ENCODE results near the gene INSYN2B. TPM values are rescaled to one million over a fixed set of nuclear protein-coding genes. Genes with fewer than 3 reads are reported as not detected.
"Not testable (repeated sequence)": the region's sequence is repeated elsewhere in the genome, so short reads cannot be mapped to it uniquely, and the experiment has no call there.

INSYN2B gene
- polyA plus RNA-seq, 1 experiment = 2.0 TPM

DNA sequence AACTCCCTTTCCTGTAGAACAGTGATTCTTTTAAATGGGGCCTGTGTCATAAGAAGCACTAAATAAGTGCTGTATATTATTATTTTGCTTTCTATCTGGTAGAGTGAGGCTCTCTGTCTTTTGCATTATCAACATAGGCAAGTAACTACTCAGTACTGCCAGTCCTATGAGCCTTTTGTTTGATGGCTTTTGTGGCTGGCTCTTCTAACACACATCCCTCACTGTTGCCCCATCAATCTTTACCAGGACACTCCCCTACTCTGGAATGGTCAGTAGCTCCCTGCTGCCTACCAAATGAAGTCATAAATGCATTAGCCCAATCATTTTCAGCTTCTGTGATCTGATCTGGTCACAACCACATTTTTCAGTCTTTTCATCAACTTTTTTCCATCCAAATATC is 137.6 kb downstream of the INSYN2B start:
- CTCF ChIA-PET = no interaction called here
- Histone ChIP-seq H3K4me3 (ENCODE audit: low read depth, low read length) (no peak overlapping the region), H3K27me3 (ENCODE audit: control insufficient read depth, insufficient read depth, low read length) (no peaks in the 10 kb centered on the region), H3K36me3 (ENCODE audit: control insufficient read depth, insufficient read depth, low read length) (no peaks in the 10 kb centered on the region)
- DNase-seq (ENCODE audit: low read depth) = no peak
- TF ChIP-seq, protein P1, sequence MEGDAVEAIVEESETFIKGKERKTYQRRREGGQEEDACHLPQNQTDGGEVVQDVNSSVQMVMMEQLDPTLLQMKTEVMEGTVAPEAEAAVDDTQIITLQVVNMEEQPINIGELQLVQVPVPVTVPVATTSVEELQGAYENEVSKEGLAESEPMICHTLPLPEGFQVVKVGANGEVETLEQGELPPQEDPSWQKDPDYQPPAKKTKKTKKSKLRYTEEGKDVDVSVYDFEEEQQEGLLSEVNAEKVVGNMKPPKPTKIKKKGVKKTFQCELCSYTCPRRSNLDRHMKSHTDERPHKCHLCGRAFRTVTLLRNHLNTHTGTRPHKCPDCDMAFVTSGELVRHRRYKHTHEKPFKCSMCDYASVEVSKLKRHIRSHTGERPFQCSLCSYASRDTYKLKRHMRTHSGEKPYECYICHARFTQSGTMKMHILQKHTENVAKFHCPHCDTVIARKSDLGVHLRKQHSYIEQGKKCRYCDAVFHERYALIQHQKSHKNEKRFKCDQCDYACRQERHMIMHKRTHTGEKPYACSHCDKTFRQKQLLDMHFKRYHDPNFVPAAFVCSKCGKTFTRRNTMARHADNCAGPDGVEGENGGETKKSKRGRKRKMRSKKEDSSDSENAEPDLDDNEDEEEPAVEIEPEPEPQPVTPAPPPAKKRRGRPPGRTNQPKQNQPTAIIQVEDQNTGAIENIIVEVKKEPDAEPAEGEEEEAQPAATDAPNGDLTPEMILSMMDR (IDR thresholded peaks at IDR 0.05; ENCODE audit: insufficient read depth, low read depth, low read length) = no peak
- POLR2A ChIA-PET = no interaction called here

DNA sequence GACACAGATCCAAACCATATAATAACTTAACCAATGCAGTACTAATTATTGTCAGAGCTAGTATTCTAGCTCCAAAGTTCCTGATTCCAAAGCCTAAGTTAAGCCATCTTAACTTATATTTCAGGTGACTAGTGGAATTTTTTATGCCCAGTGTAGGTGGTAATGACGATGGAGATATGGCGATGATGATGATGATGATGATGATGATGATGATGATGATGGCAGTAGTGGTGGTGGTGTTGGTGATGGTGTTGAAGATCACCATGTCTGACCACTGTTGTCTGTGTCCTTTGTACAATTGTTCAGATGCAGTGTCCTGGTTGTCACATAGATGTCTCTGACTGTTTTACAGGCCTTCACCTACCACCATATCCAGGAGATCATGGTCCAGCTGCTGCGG is 139.9 kb downstream of the INSYN2B start:
- POLR2A ChIA-PET = no interaction called here
- Histone ChIP-seq H3K27me3 (ENCODE audit: control insufficient read depth, insufficient read depth, low read length) (no peaks in the 10 kb centered on the region), H3K36me3 (ENCODE audit: control insufficient read depth, insufficient read depth, low read length) (no peaks in the 10 kb centered on the region), H3K4me3 (ENCODE audit: low read depth, low read length) (no peak overlapping the region)
- no peak for DNase-seq (ENCODE audit: low read depth)
- TF ChIP-seq, protein P1 (IDR thresholded peaks at IDR 0.05; ENCODE audit: insufficient read depth, low read depth, low read length) = no peak
- CTCF ChIA-PET = interaction anchor here (2.3 kb wide), 1 partner anchor 139 kb away, joined by 6 read pairs; no protein-coding TSS in a partner anchor

DNA sequence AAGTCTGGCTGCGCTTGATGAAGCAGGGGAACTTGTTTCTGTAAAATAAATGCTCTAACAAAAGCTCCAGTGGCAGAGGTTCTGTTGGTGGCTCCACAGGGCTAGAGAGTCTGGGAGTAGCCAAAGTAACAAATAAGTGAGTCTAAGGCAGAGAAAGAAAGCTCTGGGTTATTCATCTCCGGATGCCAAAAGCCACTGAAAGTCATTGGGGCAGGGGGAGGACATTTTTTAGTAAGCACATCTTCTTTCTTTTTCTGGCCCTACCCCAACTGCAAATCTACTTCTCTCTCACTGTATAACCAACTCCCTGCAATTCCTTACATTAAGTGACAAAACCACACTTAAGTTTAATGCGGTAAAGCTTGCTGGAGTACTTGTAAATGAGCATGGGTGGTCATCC is 141.6 kb downstream of the INSYN2B start:
- TF ChIP-seq, protein P1 (IDR thresholded peaks at IDR 0.05; ENCODE audit: insufficient read depth, low read depth, low read length) = no peak
- no peak overlapping the region for H3K4me3 ChIP-seq (ENCODE audit: low read depth, low read length)
- CTCF ChIA-PET = interaction anchor here (2.3 kb wide), 1 partner anchor 137 kb away, joined by 6 read pairs; no protein-coding TSS in a partner anchor
- no peaks in the 10 kb centered on the region for H3K36me3 ChIP-seq (ENCODE audit: control insufficient read depth, insufficient read depth, low read length)
- POLR2A ChIA-PET = no interaction called here
- no peak for DNase-seq (ENCODE audit: low read depth)
- H3K27me3 ChIP-seq (ENCODE audit: control insufficient read depth, insufficient read depth, low read length) = no peaks in the 10 kb centered on the region

DNA sequence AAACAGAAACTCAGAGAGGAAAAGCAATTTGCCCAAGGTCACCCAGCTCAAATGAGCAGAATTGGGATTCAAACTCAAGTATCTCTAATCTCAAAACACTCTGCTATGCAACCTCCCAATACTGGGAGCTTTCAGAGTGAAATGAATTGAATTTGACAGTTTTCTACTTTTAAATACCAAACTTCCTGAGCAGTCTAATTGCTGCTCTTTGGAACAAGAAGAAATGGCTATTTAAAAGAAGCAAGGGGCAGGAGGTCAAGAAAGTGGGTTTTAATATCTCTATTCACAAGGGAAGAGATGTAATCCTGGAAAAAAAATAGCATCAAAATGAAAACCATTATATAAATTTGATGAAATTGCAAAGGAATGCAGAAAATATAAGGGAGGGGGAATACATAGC is 142.6 kb downstream of the INSYN2B start:
- DNase-seq (ENCODE audit: low read depth) = no peak
- Histone ChIP-seq H3K36me3 (ENCODE audit: control insufficient read depth, insufficient read depth, low read length) (no peaks in the 10 kb centered on the region), H3K4me3 (ENCODE audit: low read depth, low read length) (no peak overlapping the region), H3K27me3 (ENCODE audit: control insufficient read depth, insufficient read depth, low read length) (no peaks in the 10 kb centered on the region)
- ChIA-PET POLR2A (no interaction called here), CTCF (interaction anchor here (0.6 kb wide), 1 partner anchor 9 kb away, joined by 3 read pairs; no protein-coding TSS in a partner anchor)
- TF ChIP-seq, protein P1 (IDR thresholded peaks at IDR 0.05; ENCODE audit: insufficient read depth, low read depth, low read length) = no peak

DNA sequence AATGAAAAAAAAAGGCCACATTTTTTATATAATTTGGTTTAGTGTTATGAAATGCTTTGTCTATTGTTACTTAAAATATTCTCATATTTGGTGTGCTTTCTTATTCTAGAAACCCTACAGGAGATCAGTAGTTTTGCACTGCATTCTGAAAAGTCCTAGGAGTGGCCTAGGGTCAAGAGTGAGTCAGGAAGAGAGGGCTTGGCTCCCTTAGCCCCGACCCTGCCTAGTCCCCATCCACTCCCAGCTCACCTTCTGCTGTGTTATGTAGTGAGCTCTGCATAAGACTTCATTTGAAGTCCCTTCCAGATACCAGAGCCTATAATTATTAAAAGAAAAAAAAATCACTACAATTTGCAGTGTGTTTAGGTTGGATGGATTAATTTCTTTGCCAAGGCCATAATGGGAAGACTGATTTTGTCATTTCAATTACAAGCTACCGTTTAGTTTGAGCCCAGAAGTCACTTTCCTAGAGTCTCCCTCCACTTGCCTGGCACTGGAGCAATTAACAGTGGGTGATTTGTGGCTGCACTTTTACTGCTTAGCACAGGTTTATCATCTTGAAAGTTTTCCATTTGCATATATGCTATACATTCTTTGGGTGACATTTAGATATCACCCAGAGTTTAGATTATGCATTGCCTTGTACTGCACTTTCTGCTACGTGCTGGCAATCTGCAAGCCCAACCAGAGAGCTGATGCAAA is 143.3 kb downstream of the INSYN2B start:
- ChIA-PET POLR2A (no interaction called here), CTCF (interaction anchor here (0.6 to 1.8 kb wide), 4 partner anchors 8 to 15 kb away, joined by 3 to 5 read pairs (median 4); no protein-coding TSS in a partner anchor)
- Histone ChIP-seq H3K4me3 (ENCODE audit: low read depth, low read length) (no peak overlapping the region), H3K36me3 (ENCODE audit: control insufficient read depth, insufficient read depth, low read length) (no peaks in the 10 kb centered on the region), H3K27me3 (ENCODE audit: control insufficient read depth, insufficient read depth, low read length) (no peaks in the 10 kb centered on the region)
- TF ChIP-seq, protein P1 (IDR thresholded peaks at IDR 0.05; ENCODE audit: insufficient read depth, low read depth, low read length) = no peak
- DNase-seq (ENCODE audit: low read depth) = no peak

DNA sequence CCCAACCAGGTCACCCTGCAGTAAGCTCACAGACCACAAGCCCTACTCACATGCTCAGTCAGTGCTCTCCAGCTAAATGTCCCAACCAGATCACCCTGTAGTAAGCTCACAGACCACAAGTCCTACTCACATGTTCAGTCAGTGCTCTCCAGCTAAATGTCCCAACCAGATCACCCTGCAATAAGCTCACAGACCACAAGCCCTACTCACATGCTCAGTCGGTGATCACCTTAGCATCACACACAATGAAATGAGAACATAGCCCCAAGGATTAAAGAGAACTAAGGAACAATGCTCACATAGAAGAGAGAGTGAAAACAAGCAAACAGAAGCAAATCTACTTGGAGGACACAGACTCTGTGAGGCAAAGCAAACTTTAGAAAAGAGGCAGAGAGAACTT is 145.8 kb downstream of the INSYN2B start:
- H3K4me3 ChIP-seq (ENCODE audit: low read depth, low read length); DNase-seq (ENCODE audit: low read depth); CTCF ChIA-PET; H3K27me3 ChIP-seq (ENCODE audit: control insufficient read depth, insufficient read depth, low read length); H3K36me3 ChIP-seq (ENCODE audit: control insufficient read depth, insufficient read depth, low read length); POLR2A ChIA-PET: not testable (repeated sequence)

DNA sequence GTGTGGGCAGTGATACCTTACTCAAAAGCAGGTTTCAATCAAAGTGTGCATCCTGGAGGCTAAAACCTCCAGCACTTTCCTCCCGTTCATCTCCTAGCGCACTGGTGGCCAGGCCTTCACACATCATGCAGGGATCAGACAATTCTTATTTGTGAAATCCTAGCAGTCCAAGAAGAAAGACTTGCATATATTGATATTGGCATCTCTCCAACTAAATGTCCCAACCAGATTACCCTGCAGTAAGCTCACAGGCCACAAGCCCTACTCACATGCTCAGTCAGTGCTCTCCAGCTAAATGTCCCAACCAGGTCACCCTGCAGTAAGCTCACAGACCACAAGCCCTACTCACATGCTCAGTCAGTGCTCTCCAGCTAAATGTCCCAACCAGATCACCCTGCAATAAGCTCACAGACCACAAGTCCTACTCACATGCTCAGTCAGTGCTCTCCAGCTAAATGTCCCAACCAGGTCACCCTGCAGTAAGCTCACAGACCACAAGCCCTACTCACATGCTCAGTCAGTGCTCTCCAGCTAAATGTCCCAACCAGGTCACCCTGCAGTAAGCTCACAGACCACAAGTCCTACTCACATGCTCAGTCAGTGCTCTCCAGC is 146.5 kb downstream of the INSYN2B start:
- DNase-seq (ENCODE audit: low read depth); H3K27me3 ChIP-seq (ENCODE audit: control insufficient read depth, insufficient read depth, low read length); POLR2A ChIA-PET; H3K4me3 ChIP-seq (ENCODE audit: low read depth, low read length); H3K36me3 ChIP-seq (ENCODE audit: control insufficient read depth, insufficient read depth, low read length): not testable (repeated sequence)
- CTCF ChIA-PET = interaction anchor here (0.7 kb wide), 1 partner anchor 1134 kb away, joined by 3 read pairs; no protein-coding TSS in a partner anchor

All from BJ (cell line).